NT2/D1 (cell line): Measurements from ENCODE around the gene LPP.

Source experiments
- SUZ12 ChIP-seq: IDR thresholded peaks from 2 replicates; pipeline ENCODE4 v1.6.1; 2011; ENCODE audit not compliant: insufficient read length, insufficient read depth; ENCODE audit errors: extremely low read depth
- YY1 ChIP-seq: IDR thresholded peaks from 2 replicates; pipeline ENCODE4 v1.6.1; 2011; ENCODE audit not compliant: insufficient read length, insufficient read depth
- ZNF274 ChIP-seq: IDR thresholded peaks from 2 replicates; pipeline ENCODE4 v1.6.1; 2011; ENCODE audit warnings: mild to moderate bottlenecking, low read depth, low read length

DNA sequence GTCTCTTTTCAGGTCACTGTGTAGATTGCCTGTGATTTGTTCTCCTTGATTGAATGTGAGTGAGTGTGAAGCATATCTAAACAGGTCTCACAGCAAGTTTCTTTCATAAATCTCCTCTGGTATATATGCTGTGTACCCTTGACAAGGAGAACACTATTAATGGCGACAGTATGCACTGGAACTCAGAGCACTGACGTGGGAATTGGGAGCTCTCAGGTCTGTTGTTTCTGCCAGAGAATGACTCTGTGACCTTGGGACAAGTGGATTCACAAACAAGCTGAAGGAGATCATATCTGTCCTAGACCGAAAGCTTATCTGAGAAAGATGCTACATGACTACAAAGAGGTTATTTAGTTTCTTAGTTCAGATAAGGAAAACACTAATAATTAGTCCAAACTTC lies 691.6 kb downstream of the LPP start:
- TF ChIP-seq ZNF274: no peak
- no peak for TF ChIP-seq YY1
- no peak for TF ChIP-seq SUZ12
